Psoas muscle (tissue), 8 donors: ENCODE measurements around the gene BNC2. TPM values are rescaled to one million over a fixed set of nuclear protein-coding genes. Genes with fewer than 3 reads are reported as not detected.

Source experiments
- ATAC-seq, 4 donors: fragments of 200-7000 bp; cut with Tn5 transposase; one replicate each; pipeline ENCODE4 v1.9.1; 2020; ENCODE audit warnings: moderate library complexity in 3 of 4, mild to moderate bottlenecking in 2 of 4
- DNase-seq, 2 donors: peaks; one replicate each; pipeline ENCODE4 v3.0.0-alpha.2; 2020
- H3K27ac ChIP-seq: fragments of 200-600 bp; one replicate; pipeline ENCODE4 v1.8.0; 2022
- H3K27me3 ChIP-seq, 3 donors: fragments of 200-600 bp in 1 of 3; one replicate each; pipeline versions ENCODE4 v1.6.1 to v1.8.0; 2013 to 2022; ENCODE audit warnings: low read length in 2 of 3, mild to moderate bottlenecking in 2 of 3, moderate library complexity in 1 of 3; ENCODE audit not compliant: insufficient read depth in 3 of 3
- H3K36me3 ChIP-seq, 2 donors: fragments of 200-600 bp in 1 of 2; one replicate each; pipeline versions ENCODE4 v1.6.1 to v1.8.0; 2013 to 2022; ENCODE audit warnings: low read depth in 1 of 2, mild to moderate bottlenecking in 1 of 2, moderate library complexity in 1 of 2; ENCODE audit not compliant: insufficient read depth in 1 of 2
- H3K4me1 ChIP-seq: fragments of 200-600 bp; one replicate; pipeline ENCODE4 v1.8.0; 2022
- H3K4me3 ChIP-seq: fragments of 200-600 bp; one replicate; pipeline ENCODE4 v1.8.0; 2022; ENCODE audit warnings: mild to moderate bottlenecking
- H3K9me3 ChIP-seq: fragments of 200-600 bp; one replicate; pipeline ENCODE4 v1.8.0; 2022
- WGBS, 3 donors: extraction: QIAGEN DNeasy Blood & Tissue Kit; methylation state at CpG; one replicate each; pipeline versions ENCODE4 v1.1.6 to v1.1.7; 2013; 5-methylcytosine and 5-hydroxymethylcytosine counted together
- intact Hi-C, 2 donors: fragments of 100-400 bp; cut with DNase I; formaldehyde crosslinking; loops; one replicate each; pipeline versions ENCODE4 v1.11.0 to v1.14.2; 2022
- polyA plus RNA-seq, 3 donors: library from polyadenylated mRNA; stranded (reverse); fragments of 200-250 nt; gene quantifications; one replicate each; pipeline ENCODE4 v1.2.3, GENCODE V29; 2013
- total RNA-seq, 4 donors: library from RNA; stranded (reverse); fragmentation: NEBNext Ultra II Directional in 2 of 4; extraction: Animal tissue kit (Norgen Biotek cat#: 25700) in 2 of 4; gene quantifications; one replicate each; pipeline versions ENCODE4 v1.2.1 to v1.2.4, GENCODE V29; 2021 to 2023
- TF ChIP-seq, protein P1 (sequence below): fragments of 200-600 bp; IDR thresholded peaks from one replicate; pipeline ENCODE4 v1.8.0; 2022; ENCODE audit warnings: antibody characterized with exemption
- donor health status: healthy with polysubstance abuse.
- donor health status: DM: no; HTN: no; CAD: no; lungs with moderate emphysema.
- donor health status: Bipolar disorder and iron deficiency.
- donor health status: healthy.
- donor health status: DM: yes; HTN: yes; CAD: no.
- donor health status: DM: no; HTN: no; CAD: no.
- donor health status: DM: no; HTN: no; CAD: no.
- donor health status: DM: yes; HTN: yes; CAD: no.

BNC2 gene
- total and polyA plus RNA-seq, 7 donors, result 1.3 to 168 (median 44.1) TPM

DNA sequence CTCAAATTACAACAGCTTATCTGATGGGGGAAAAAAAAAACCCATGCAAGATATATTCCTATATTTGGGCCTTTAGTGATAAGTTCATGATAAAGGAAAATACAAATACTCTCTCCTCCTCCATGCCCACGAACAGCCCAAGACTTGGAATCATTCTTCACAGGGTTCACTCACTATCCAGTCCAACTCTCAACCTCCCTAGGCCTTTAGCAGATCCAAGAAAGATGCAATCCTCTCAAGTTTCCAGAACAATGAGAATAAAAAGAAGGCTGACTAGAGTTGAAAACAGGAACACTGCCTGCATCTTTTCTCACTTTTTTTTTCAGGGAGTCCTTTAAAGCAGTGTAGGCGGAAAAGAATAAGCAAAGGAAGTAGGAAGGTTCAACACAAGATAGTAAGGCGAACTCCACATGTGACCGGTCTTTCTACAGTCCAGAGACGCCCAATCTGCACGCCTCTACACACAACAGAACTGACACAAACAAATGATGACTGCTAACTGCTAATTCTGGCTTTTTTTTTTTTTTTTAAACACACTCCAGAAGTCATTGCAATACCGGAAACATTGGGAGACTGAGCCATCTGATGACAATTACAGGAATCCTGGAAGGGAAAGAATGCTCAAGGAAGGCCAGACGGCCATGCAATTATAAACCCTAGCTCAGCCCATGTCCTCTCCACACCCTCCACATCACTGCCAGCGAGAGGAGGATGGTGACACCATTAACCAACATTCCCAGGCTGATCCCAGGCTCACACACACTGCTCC lies 75.4 kb downstream of the BNC2 start:
- peak; percentile 61 to 74 for DNase-seq
- Histone ChIP-seq H3K27ac (peak overlapping the region; percentile 2), H3K4me3 (no peak overlapping the region), H3K27me3 (no peaks in the 10 kb centered on the region), H3K4me1 (peaks cover 5% of the 10 kb centered on the region), H3K9me3 (no peaks in the 10 kb centered on the region), H3K36me3 (no peaks in the 10 kb centered on the region)
- ATAC-seq, result peak; percentile 60 to 91 (median 88)
- TF ChIP-seq, protein P1, sequence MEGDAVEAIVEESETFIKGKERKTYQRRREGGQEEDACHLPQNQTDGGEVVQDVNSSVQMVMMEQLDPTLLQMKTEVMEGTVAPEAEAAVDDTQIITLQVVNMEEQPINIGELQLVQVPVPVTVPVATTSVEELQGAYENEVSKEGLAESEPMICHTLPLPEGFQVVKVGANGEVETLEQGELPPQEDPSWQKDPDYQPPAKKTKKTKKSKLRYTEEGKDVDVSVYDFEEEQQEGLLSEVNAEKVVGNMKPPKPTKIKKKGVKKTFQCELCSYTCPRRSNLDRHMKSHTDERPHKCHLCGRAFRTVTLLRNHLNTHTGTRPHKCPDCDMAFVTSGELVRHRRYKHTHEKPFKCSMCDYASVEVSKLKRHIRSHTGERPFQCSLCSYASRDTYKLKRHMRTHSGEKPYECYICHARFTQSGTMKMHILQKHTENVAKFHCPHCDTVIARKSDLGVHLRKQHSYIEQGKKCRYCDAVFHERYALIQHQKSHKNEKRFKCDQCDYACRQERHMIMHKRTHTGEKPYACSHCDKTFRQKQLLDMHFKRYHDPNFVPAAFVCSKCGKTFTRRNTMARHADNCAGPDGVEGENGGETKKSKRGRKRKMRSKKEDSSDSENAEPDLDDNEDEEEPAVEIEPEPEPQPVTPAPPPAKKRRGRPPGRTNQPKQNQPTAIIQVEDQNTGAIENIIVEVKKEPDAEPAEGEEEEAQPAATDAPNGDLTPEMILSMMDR, result no peak
- 32 to 45% (median 40%) methylated on average over 9 of the region's 9 CpGs for WGBS, 3 donors
- intact Hi-C loops, result loop anchor here in 1 of 2 donors (5.0 kb wide), 1 partner anchor 43 kb away; no protein-coding TSS in a partner anchor

- ATAC-seq, result no peak
- Histone ChIP-seq H3K27ac (no peak overlapping the region), H3K4me1 (peaks cover 5% of the 10 kb centered on the region), H3K9me3 (no peaks in the 10 kb centered on the region), H3K27me3 (no peaks in the 10 kb centered on the region), H3K36me3 (no peaks in the 10 kb centered on the region), H3K4me3 (no peak overlapping the region)
- intact Hi-C loops, result loop anchor here in 1 of 2 donors (5.0 kb wide), 1 partner anchor 42 kb away; no protein-coding TSS in a partner anchor
- no peak for DNase-seq
- TF ChIP-seq, protein P1, result no peak
- 93 to 96% (median 94%) methylated on average over 4 of the region's 4 CpGs for WGBS, 3 donors
These were observed 76.4 kb downstream of the BNC2 start for GRCh38 chr9:16794103-16794502.

DNA sequence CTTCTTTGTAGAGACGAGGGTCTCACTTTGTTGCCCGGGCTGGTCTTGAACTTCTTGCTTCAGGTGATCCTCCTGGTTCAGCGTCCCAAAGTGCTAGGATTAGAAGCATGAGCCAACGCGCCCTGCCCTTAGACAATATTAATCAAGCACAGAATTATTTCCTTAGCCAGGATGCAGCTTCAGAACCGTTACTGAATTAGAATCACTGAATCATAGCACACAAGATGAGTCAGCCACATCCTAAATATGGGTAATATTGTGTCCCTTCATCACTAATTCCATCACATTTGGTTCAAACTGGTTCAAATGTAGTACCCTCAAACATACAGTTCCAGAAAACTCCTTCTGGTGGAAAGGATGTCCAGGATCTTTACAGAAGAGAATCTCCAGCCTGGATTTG lies 82.7 kb downstream of the BNC2 start:
- Histone ChIP-seq H3K27me3 (no peaks in the 10 kb centered on the region), H3K4me3 (no peak overlapping the region), H3K9me3 (no peaks in the 10 kb centered on the region), H3K27ac (no peak overlapping the region), H3K36me3 (no peaks in the 10 kb centered on the region), H3K4me1 (no peaks in the 10 kb centered on the region)
- DNase-seq, result no peak
- peak in 2 of 4 donors; percentile 51 to 75 for ATAC-seq
- TF ChIP-seq, protein P1, result no peak
- intact Hi-C loops, result no loop called here
- WGBS, 3 donors, result 79 to 83% (median 83%) methylated on average over 6 of the region's 6 CpGs

DNA sequence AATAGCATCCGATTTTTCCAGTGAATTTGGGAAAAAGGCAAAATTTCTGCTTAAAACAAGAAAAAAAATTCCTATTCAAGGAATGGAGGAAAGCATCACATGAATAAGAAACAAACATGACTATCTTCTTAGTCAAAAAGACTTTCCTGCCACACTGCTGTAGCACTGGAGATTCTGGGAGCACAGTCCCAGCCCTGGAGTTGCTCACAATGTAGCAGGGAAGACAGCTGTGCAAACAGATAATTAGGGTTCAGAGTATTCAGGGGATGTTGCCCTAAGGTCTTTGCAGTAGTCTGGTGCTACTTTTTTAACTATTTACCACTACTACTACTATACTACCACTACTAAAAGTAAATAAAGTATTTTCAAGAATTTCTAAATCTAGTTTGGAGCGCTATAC lies 86.5 kb downstream of the BNC2 start:
- H3K4me1 ChIP-seq, result no peaks in the 10 kb centered on the region
- TF ChIP-seq, protein P1, result no peak
- no peaks in the 10 kb centered on the region for H3K9me3 ChIP-seq
- intact Hi-C loops, result no loop called here
- DNase-seq, result no peak
- H3K4me3 ChIP-seq, result no peak overlapping the region
- no peak overlapping the region for H3K27ac ChIP-seq
- 91 to 95% (median 92%) methylated on average over 2 of the region's 2 CpGs for WGBS, 3 donors
- H3K27me3 ChIP-seq, result no peaks in the 10 kb centered on the region
- ATAC-seq, result no peak
- no peaks in the 10 kb centered on the region for H3K36me3 ChIP-seq
